Suprapubic skin (tissue), 4 donors: ENCODE measurements around the gene AGT.

Experiments used
- CTCF ChIP-seq, 2 donors: fragments of 200-600 bp in 1 of 2; fragments of 450-650 bp in 1 of 2; sonication (generic) in 1 of 2; IDR thresholded peaks; one replicate each; pipeline ENCODE4 v1.5.1; 2016 to 2019; ENCODE audit warnings: antibody characterized with exemption in 2 of 2, mild to moderate bottlenecking in 1 of 2, moderate library complexity in 1 of 2
- EP300 ChIP-seq: sonication (generic); formaldehyde crosslinking; IDR thresholded peaks from one replicate; pipeline ENCODE4 v1.6.1; 2017; ENCODE audit warnings: antibody characterized with exemption
- POLR2A ChIP-seq, 2 donors: fragments of 450-650 bp; IDR thresholded peaks; one replicate each; pipeline ENCODE4 v1.6.1; 2017; ENCODE audit warnings: antibody characterized with exemption in 2 of 2, mild to moderate bottlenecking in 2 of 2, moderate library complexity in 2 of 2
- POLR2AphosphoS5 ChIP-seq, 3 donors: sonication (generic); formaldehyde crosslinking; IDR thresholded peaks; one replicate each; pipeline ENCODE4 v1.6.1; 2017; ENCODE audit warnings: antibody characterized with exemption in 3 of 3

- TF ChIP-seq POLR2A (IDR thresholded peaks at IDR 0.05) = no peak
- TF ChIP-seq POLR2AphosphoS5 (IDR thresholded peaks at IDR 0.05) = no peak
- no peak for TF ChIP-seq CTCF (IDR thresholded peaks at IDR 0.05)
- TF ChIP-seq EP300 = no peak
These were observed 4.0 kb downstream of the AGT start for GRCh38 chr1:230709619-230710542.
